K562 (cell line): ENCODE results near the gene NEFH. TPM values are rescaled to one million over a fixed set of nuclear protein-coding genes. Genes with fewer than 3 reads are reported as not detected.

Experiments used
- ATAC-seq: fragments of 200-7000 bp; cut with Tn5 transposase; 3 replicates; pipeline ENCODE4 v1.9.1; 2020; ENCODE audit warnings: moderate library complexity
- BruUV-seq: library from RNA; stranded (reverse); fragments of 400-500 nt; replicated peaks from 2 replicates; lab custom pipeline; 2021; lab: Mats Ljungman, UMichigan
- CTCF ChIA-PET: fragments of 300-600 bp; formaldehyde crosslinking; extraction: SDS; loops from one replicate; lab custom pipeline; 2021; ENCODE audit warnings: low intra/inter-chr PET ratio; lab: Yijun Ruan, JAX
- POLR2A ChIA-PET: fragments of 300-600, 350-650 bp; sonication (Branson Sonifier 250); formaldehyde crosslinking; extraction: SDS; loops from one replicate; lab custom pipeline; 2021; ENCODE audit warnings: antibody characterized with exemption, inconsistent platforms; lab: Yijun Ruan, JAX
- DNase-seq, 4 experiments: peaks; one replicate each; pipeline versions ENCODE4 v3.0.0 to v3.0.0-alpha.2; 2011 to 2018; ENCODE audit warnings: low spot score in 3 of 4, mixed read lengths in 3 of 4; ENCODE audit errors: extremely low read depth in 1 of 4
- FAIRE-seq: peaks from 2 replicates; lab custom pipeline; 2011; peaks lifted over from hg19 to GRCh38; lab: Jason Lieb, UNC
- H2AFZ ChIP-seq: 2 replicates; pipeline ENCODE4 v1.6.0; 2011; ENCODE audit warnings: low read depth, low read length, control low read depth, inconsistent platforms
- H3K27ac ChIP-seq: fragments of 200-600 bp; 3 replicates; pipeline ENCODE4 v1.8.0; 2011; ENCODE audit warnings: low read depth, mild to moderate bottlenecking, control low read depth, inconsistent platforms, low read length, moderate library complexity, mixed read lengths; ENCODE audit errors: extremely low read depth
- H3K27me3 ChIP-seq, 2 experiments: fragments of 300-600 bp in 1 of 2; 2 replicates in 1 of 2; 3 replicates in 1 of 2; pipeline versions ENCODE4 v1.6.0 to v1.8.0; 2011; ENCODE audit warnings: inconsistent platforms in 2 of 2, low read length in 2 of 2, mild to moderate bottlenecking in 1 of 2, mixed read lengths in 1 of 2, moderate library complexity in 1 of 2; ENCODE audit not compliant: control insufficient read depth in 2 of 2, insufficient read depth in 2 of 2
- H3K36me3 ChIP-seq: fragments of 300-600 bp; 3 replicates; pipeline ENCODE4 v1.8.0; 2011; ENCODE audit warnings: mild to moderate bottlenecking, low read length, inconsistent platforms; ENCODE audit not compliant: control insufficient read depth, insufficient read depth
- H3K4me1 ChIP-seq, 2 experiments: fragments of 200-600 bp in 1 of 2; replicated peaks in 1 of 2; 2 replicates in 1 of 2; 3 replicates in 1 of 2; pipeline versions ENCODE4 v1.5.1 to v1.8.0; 2011; ENCODE audit warnings: inconsistent platforms in 2 of 2, low read length in 2 of 2, mild to moderate bottlenecking in 1 of 2, mixed read lengths in 1 of 2, moderate library complexity in 1 of 2; ENCODE audit not compliant: control insufficient read depth in 2 of 2, insufficient read depth in 2 of 2
- H3K4me2 ChIP-seq: 2 replicates; pipeline ENCODE4 v1.6.1; 2011; ENCODE audit warnings: low read length, control low read depth, inconsistent platforms, mixed read lengths; ENCODE audit not compliant: insufficient read depth
- H3K4me3 ChIP-seq: fragments of 200-600 bp; sonication (generic), shearing (Covaris generic); 2 replicates; pipeline ENCODE4 v1.5.1; 2016; ENCODE audit warnings: control low read depth, inconsistent platforms
- H3K79me2 ChIP-seq: fragments of 200-600 bp; 3 replicates; pipeline ENCODE4 v1.8.0; 2011; ENCODE audit warnings: low read length, inconsistent platforms; ENCODE audit not compliant: control insufficient read depth, insufficient read depth
- H3K9ac ChIP-seq, 2 experiments: 2 replicates each; pipeline versions ENCODE4 v1.6.0 to v1.6.1; 2011; ENCODE audit warnings: low read depth in 2 of 2, low read length in 2 of 2, control low read depth in 1 of 2, inconsistent platforms in 1 of 2, mild to moderate bottlenecking in 1 of 2, mixed read lengths in 1 of 2; ENCODE audit not compliant: insufficient read depth in 1 of 2
- H3K9me1 ChIP-seq: one replicate; pipeline ENCODE4 v1.6.0; 2011; ENCODE audit warnings: inconsistent platforms, mild to moderate bottlenecking, low read length, moderate library complexity; ENCODE audit not compliant: control insufficient read depth, insufficient read depth
- H3K9me3 ChIP-seq: replicated peaks from 2 replicates; pipeline ENCODE4 v1.5.1; 2011; ENCODE audit warnings: low read depth, low read length, inconsistent platforms; ENCODE audit not compliant: control insufficient read depth, insufficient read depth
- H4K20me1 ChIP-seq: replicated peaks from 2 replicates; pipeline ENCODE4 v1.6.1; 2011; ENCODE audit warnings: low read length, inconsistent platforms, mixed read lengths; ENCODE audit not compliant: control insufficient read depth, insufficient read depth
- CTBP1 ChIP-seq: fragments of 450-650 bp; IDR thresholded peaks from 2 replicates; pipeline ENCODE4 v1.6.1; 2016; ENCODE audit warnings: borderline replicate concordance
- ERF ChIP-seq: fragments of 450-650 bp; formaldehyde crosslinking; IDR thresholded peaks from 2 replicates; pipeline ENCODE4 v1.4.0; 2020; ENCODE audit warnings: mild to moderate bottlenecking, mixed read lengths
- ETS2 ChIP-seq: IDR thresholded peaks from 2 replicates; pipeline ENCODE4 v1.6.1; 2016; ENCODE audit warnings: borderline replicate concordance, missing genetic modification characterization, mild to moderate bottlenecking, moderate library complexity, missing compliant biosample characterization; ENCODE audit not compliant: poor library complexity, severe bottlenecking
- FOXM1 ChIP-seq, 2 experiments: fragments of 450-650 bp in 1 of 2; sonication (generic) in 1 of 2; formaldehyde crosslinking in 1 of 2; IDR thresholded peaks; 2 replicates each; pipeline versions ENCODE4 v1.6.1 to v1.9.0; 2017 to 2022; ENCODE audit warnings: low read depth in 2 of 2, mild to moderate bottlenecking in 2 of 2, missing genetic modification reagents in 1 of 2, moderate library complexity in 1 of 2
- LEF1 ChIP-seq: fragments of 450-650 bp; IDR thresholded peaks from 2 replicates; pipeline ENCODE4 v1.6.1; 2016; ENCODE audit warnings: mild to moderate bottlenecking
- MITF ChIP-seq: IDR thresholded peaks from 2 replicates; pipeline ENCODE4 v1.6.1; 2014; ENCODE audit warnings: antibody characterized with exemption
- MXD1 ChIP-seq: fragments of 250-450 bp; sonication (Bioruptor Pico); IDR thresholded peaks from 2 replicates; pipeline ENCODE4 v1.8.0; 2021; ENCODE audit warnings: borderline replicate concordance, mild to moderate bottlenecking, moderate library complexity; ENCODE audit not compliant: poor library complexity, severe bottlenecking
- NCOA2 ChIP-seq, 2 experiments: fragments of 450-650 bp; IDR thresholded peaks; 2 replicates each; pipeline ENCODE4 v1.6.1; 2018; ENCODE audit warnings: mild to moderate bottlenecking in 2 of 2, moderate library complexity in 1 of 2; ENCODE audit not compliant: partially characterized antibody in 2 of 2
- PHTF2 ChIP-seq: fragments of 250-450 bp; sonication (Bioruptor Pico); IDR thresholded peaks from 2 replicates; pipeline ENCODE4 v1.5.0; 2021; ENCODE audit warnings: mild to moderate bottlenecking
- PTBP1 ChIP-seq: fragments of 200-400 bp; formaldehyde crosslinking; IDR thresholded peaks from 2 replicates; pipeline ENCODE4 v1.6.1; 2017; ENCODE audit warnings: low read depth, low read length
- RBM22 ChIP-seq: fragments of 200-400 bp; formaldehyde crosslinking; IDR thresholded peaks from 2 replicates; pipeline ENCODE4 v1.6.1; 2018; ENCODE audit warnings: low read length, low read depth; ENCODE audit not compliant: poor library complexity, severe bottlenecking
- SETDB1 ChIP-seq: IDR thresholded peaks from one replicate; pipeline ENCODE4 v1.6.1; 2012; ENCODE audit warnings: low read length, control low read depth, inconsistent platforms
- SRSF7 ChIP-seq: fragments of 200-400 bp; formaldehyde crosslinking; optimal IDR thresholded peaks from 2 replicates; pipeline ENCODE3; 2017; ENCODE audit warnings: mild to moderate bottlenecking, low read depth, low read length
- TCFL5 ChIP-seq: fragments of 250-450 bp; sonication (Bioruptor Pico); conservative IDR thresholded peaks from 2 replicates; pipeline ENCODE4 v1.6.1; 2021; ENCODE audit warnings: mild to moderate bottlenecking, moderate library complexity, matching md5 sums
- TOE1 ChIP-seq, 2 experiments: fragments of 450-650 bp in 1 of 2; sonication (generic) in 1 of 2; formaldehyde crosslinking in 1 of 2; IDR thresholded peaks; 2 replicates each; pipeline versions ENCODE4 v1.7.1 to v1.8.0; 2016 to 2022; ENCODE audit warnings: borderline replicate concordance in 2 of 2, mild to moderate bottlenecking in 2 of 2, antibody characterized with exemption in 1 of 2, inconsistent platforms in 1 of 2, low read depth in 1 of 2, missing genetic modification reagents in 1 of 2, moderate library complexity in 1 of 2
- ZNF121 ChIP-seq: sonication (generic); formaldehyde crosslinking; conservative IDR thresholded peaks from 2 replicates; pipeline ENCODE4 v1.8.0; 2022; ENCODE audit warnings: missing genetic modification reagents
- ZNF23 ChIP-seq: fragments of 250-450 bp; sonication (Bioruptor Pico); IDR thresholded peaks from 2 replicates; pipeline ENCODE4 v1.4.0; 2020; ENCODE audit warnings: mild to moderate bottlenecking
- ZNF324 ChIP-seq: fragments of 250-450 bp; sonication (Bioruptor Pico); IDR thresholded peaks from 2 replicates; pipeline ENCODE4 v1.4.0; 2020; ENCODE audit warnings: mild to moderate bottlenecking
- WGBS: fragments of 100-300 bp; shearing (Covaris generic); methylation state at CpG from one replicate; pipeline ENCODE4 v1.1.6; 2016; ENCODE audit warnings: low coverage, mixed read lengths; ENCODE audit not compliant: insufficient coverage; ENCODE audit errors: missing lambda C conversion rate; 5-methylcytosine and 5-hydroxymethylcytosine counted together
- in situ Hi-C: fragments of 300-500 bp; cut with MboI; formaldehyde crosslinking; loops from 4 replicates; pipeline ENCODE4 v1.15.0; 2018; ENCODE audit warnings: inconsistent platforms, mixed read lengths
- intact Hi-C: fragments of 100-400 bp; cut with micrococcal nuclease; formaldehyde crosslinking; loops from 2 replicates; pipeline ENCODE4 v1.14.2; 2022
- polyA plus RNA-seq, 8 experiments: library from polyadenylated mRNA; depleted of rRNA in 4 of 8; stranded (reverse) in 5 of 8; unstranded in 3 of 8; fragments of >200 nt; fragmentation: Nextera tagmentation in 2 of 8; fragmentation: Illumina TruSeq in 1 of 8; extraction: Ambion mirVana in 2 of 8; extraction: Trizol in 1 of 8; gene quantifications; 2 replicates each; pipeline versions ENCODE4 v1.2.1 to v1.2.3, GENCODE V29; 2011 to 2014; ENCODE audit warnings: inconsistent platforms in 1 of 8, missing spikeins in 1 of 8
- total RNA-seq, 7 experiments: library from RNA; depleted of rRNA in 6 of 7; stranded (reverse); fragments of >200 nt in 6 of 7; fragmentation: Illumina TruSeq in 2 of 7; extraction: Trizol in 2 of 7; gene quantifications; 2 replicates each; pipeline versions ENCODE4 v1.2.1 to v1.2.3, GENCODE V29; 2011 to 2021; ENCODE audit warnings: low replicate concordance in 1 of 7
- TF ChIP-seq, protein P1 (sequence below): fragments of 450-650 bp; IDR thresholded peaks from 2 replicates; pipeline ENCODE4 v1.6.1; 2016; ENCODE audit warnings: antibody characterized with exemption

The NEFH gene
- total and polyA plus RNA-seq, 9 of the 15 experiments (the other 6 are each of a cell fraction or from before 2014, with no cell fraction given), result 2.3 to 26.9 (median 10.8) TPM

- no peak for TF ChIP-seq MITF
- TF ChIP-seq ETS2 (tag), result no peak
- TF ChIP-seq, protein P1, sequence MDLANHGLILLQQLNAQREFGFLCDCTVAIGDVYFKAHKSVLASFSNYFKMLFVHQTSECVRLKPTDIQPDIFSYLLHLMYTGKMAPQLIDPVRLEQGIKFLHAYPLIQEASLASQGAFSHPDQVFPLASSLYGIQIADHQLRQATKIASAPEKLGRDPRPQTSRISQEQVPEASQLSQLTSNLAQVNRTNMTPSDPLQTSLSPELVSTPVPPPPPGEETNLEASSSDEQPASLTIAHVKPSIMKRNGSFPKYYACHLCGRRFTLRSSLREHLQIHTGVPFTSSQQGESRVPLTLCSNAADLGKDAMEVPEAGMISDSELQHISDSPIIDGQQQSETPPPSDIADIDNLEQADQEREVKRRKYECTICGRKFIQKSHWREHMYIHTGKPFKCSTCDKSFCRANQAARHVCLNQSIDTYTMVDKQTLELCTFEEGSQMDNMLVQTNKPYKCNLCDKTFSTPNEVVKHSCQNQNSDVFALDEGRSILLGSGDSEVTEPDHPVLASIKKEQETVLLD, result no peak
- TF ChIP-seq PTBP1, result no peak
- TF ChIP-seq, all 486 proteins: peak for 0
Observed at GRCh38 chr22:29449296-29449875, 30.6 kb upstream of the NEFH start (continued).

DNA sequence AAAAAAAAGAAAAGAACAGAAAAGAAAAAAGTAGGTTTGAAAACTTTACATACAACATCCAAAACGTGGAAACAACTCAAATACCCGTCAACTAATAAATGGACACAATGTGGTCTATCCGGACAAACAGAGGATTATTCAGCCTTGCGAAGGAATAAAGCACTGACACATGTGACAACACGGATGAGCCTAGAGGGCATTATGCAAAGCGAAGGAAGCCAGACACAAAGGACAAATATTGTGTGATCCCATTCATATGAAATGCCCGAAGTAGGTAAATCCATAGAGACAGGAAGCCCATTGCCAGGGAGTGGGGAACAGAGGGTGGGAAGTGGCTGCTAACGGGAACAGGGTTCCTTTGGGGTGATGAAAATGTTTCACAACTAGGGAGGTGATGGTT lies 29.8 kb upstream of the NEFH start:
- no peaks in the 10 kb centered on the region for H3K27me3 ChIP-seq
- intact Hi-C loops, result no loop called here
- in situ Hi-C loops, result no loop called here
- ATAC-seq (no peak), DNase-seq (no peak), FAIRE-seq (no peak)
- H3K4me2 ChIP-seq, result no peak overlapping the region
- H3K9me1 ChIP-seq, result no peaks in the 10 kb centered on the region
- H3K27ac ChIP-seq, result no peak overlapping the region
- no TSS peak for BruUV-seq
- H3K9ac ChIP-seq, result no peak overlapping the region
- H3K9me3 ChIP-seq, result no peaks in the 10 kb centered on the region
- no peaks in the 10 kb centered on the region for H3K36me3 ChIP-seq
- no peaks in the 10 kb centered on the region for H3K4me1 ChIP-seq
- 57% methylated on average over 6 of the region's 8 CpGs for WGBS
- H4K20me1 ChIP-seq, result no peaks in the 10 kb centered on the region
- H3K79me2 ChIP-seq, result no peaks in the 10 kb centered on the region
- CTCF ChIA-PET, result no interaction called here
- no peak overlapping the region for H2AFZ ChIP-seq
- POLR2A ChIA-PET, result interaction anchor here (0.6 kb wide), 1 partner anchor 8 kb away, joined by 4 read pairs; no protein-coding TSS in a partner anchor
- no peak overlapping the region for H3K4me3 ChIP-seq
- TF ChIP-seq SETDB1 (no peak), ZNF324 (CRISPR knock-in tag) (no peak), CTBP1 (no peak), FOXM1 (IDR thresholded peaks at IDR 0.05; ENCODE audit: low read depth) (no peak), FOXM1 (CRISPR knock-in tag; IDR thresholded peaks at IDR 0.05; ENCODE audit: low read depth) (no peak), PHTF2 (CRISPR knock-in tag) (no peak), LEF1 (no peak), NCOA2 (IDR thresholded peaks at IDR 0.05; ENCODE audit: partially characterized antibody in 2 of 2) (no peak), ZNF23 (CRISPR knock-in tag) (no peak), SRSF7 (no peak), TOE1 (IDR thresholded peaks at IDR 0.05; ENCODE audit: borderline replicate concordance) (no peak), TOE1 (CRISPR knock-in tag; IDR thresholded peaks at IDR 0.05; ENCODE audit: borderline replicate concordance, low read depth) (no peak), ERF (no peak), MXD1 (CRISPR knock-in tag) (no peak), ZNF121 (CRISPR knock-in tag) (no peak), TCFL5 (CRISPR knock-in tag) (no peak), RBM22 (no peak)
